ENCODE data around the gene CUEDC2.
A peak's percentile ranks its signal among the peaks of the same experiment; 100 is the strongest.

Gene CUEDC2

DNA sequence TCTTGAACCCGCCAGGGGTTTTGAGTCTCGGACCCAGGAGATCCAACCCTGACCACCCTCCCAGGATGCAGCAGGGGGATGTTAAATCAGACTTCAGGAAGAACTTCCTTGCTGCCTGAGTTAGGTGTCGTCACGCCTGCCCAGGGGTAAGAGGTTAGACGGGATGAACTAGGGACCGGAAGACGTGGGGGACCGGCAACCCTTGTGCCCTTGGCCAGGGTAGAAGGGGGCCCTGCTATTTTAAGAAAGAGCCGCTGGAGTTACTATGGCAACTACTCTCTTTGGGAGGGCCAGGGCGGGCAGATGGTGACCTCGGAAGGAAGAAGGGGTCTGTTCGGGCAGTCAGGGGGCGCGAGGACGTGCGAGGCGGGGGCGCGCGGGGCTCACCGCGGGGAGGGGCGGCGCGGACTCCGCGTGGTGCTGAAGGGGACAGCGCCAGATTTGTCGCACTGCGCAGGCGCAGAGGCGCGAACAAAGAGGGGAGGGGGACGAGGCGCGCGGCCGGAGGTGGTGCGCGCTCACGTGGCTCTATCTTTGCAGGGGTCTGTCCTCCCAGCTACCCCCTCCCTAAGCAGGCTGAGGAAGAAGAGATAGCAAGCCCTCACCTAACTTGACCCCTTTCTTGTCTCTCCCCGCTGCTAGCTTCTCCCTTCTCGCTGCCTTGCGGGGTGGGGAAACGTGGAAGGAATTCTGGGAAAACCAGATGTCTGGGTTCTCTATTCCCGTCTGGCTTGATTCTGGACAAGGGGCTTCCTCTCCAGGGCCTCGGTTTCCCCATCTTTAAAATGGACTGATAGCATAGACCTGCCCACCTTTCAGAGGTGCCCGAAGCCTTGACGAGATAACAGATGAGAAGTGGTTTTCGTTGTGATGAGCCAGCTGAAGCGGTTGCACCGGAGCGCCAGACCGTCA is 12.8 kb downstream of the CUEDC2 start:
- Histone ChIP-seq H3K27ac (ENCODE audit: low read length) (peak overlapping the region; percentile 80), H4K20me1 (ENCODE audit: insufficient read depth, low read length) (no peaks in the 10 kb centered on the region), H3K9me3 (ENCODE audit: insufficient read depth, low read length) (no peaks in the 10 kb centered on the region), H3K4me2 (ENCODE audit: low read length) (peak overlapping the region; percentile 97), H3K4me3 (ENCODE audit: low read length) (peak overlapping the region; percentile 82), H3K27me3 (ENCODE audit: low read depth, low read length) (no peaks in the 10 kb centered on the region), H3K9ac (ENCODE audit: low read length) (peak overlapping the region; percentile 61; the same call in 1 of the 2 replicates), H3K36me3 (replicated peaks; ENCODE audit: low read depth, low read length) (no peaks in the 10 kb centered on the region), H3K79me2 (ENCODE audit: low read length) (peaks cover 4% of the 10 kb centered on the region; the same call in 1 of the 2 replicates), H3K4me1 (ENCODE audit: low read length) (peaks cover 19% of the 10 kb centered on the region), H2AFZ (ENCODE audit: low read depth, low read length) (peak overlapping the region; percentile 39; the same call in 1 of the 2 replicates)
- TF ChIP-seq, protein P1, sequence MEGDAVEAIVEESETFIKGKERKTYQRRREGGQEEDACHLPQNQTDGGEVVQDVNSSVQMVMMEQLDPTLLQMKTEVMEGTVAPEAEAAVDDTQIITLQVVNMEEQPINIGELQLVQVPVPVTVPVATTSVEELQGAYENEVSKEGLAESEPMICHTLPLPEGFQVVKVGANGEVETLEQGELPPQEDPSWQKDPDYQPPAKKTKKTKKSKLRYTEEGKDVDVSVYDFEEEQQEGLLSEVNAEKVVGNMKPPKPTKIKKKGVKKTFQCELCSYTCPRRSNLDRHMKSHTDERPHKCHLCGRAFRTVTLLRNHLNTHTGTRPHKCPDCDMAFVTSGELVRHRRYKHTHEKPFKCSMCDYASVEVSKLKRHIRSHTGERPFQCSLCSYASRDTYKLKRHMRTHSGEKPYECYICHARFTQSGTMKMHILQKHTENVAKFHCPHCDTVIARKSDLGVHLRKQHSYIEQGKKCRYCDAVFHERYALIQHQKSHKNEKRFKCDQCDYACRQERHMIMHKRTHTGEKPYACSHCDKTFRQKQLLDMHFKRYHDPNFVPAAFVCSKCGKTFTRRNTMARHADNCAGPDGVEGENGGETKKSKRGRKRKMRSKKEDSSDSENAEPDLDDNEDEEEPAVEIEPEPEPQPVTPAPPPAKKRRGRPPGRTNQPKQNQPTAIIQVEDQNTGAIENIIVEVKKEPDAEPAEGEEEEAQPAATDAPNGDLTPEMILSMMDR (IDR thresholded peaks at IDR 0.05; ENCODE audit: low read depth, low read length), result no peak
- TF ChIP-seq EZH2phosphoT487 (IDR thresholded peaks at IDR 0.05; ENCODE audit: low read depth), result no peak

DNA sequence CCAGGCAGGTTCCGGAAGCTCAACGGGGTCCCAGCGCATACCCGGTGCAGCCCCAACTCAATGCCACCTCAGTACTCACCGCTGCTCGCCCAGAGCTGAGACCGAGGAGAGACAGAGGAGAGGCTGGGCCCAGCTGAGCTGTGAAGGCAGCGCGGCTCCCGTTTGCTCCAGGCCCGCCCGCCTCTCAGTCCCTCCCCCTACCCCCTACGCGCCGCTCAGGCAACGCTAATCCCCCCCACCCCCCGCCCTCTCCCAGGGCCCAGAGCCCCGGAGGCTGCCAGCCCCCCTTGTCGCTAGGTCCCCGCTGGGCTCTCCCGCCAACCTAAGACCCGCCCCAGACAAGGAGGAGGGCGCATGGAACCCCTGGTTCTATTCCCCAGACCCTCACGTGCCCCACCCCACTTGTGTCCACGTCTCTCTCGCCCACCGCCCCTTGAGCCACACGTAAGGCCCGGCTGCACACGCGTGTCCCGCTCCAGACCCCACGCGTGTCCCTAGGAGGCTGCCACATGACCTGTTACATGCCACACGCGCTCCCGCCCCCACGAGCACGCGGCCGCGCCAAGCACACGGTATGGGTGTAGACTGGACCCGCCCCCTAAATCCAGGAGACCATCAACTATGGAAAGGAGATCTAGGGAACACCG is 13.6 kb downstream of the CUEDC2 start, which contains the start of gene PSD:
Gene PSD, minus strand, starts transcription at position 164 of the 647 bp plus-strand sequence. CDS start 1,747 bp downstream, outside the sequence.
- Histone ChIP-seq H4K20me1 (ENCODE audit: insufficient read depth, low read length) (no peaks in the 10 kb centered on the region), H3K4me1 (ENCODE audit: low read length) (peaks cover 21% of the 10 kb centered on the region), H3K9me3 (ENCODE audit: insufficient read depth, low read length) (no peaks in the 10 kb centered on the region), H3K9ac (ENCODE audit: low read length) (peak within 1 kb of the TSS; percentile 61; the same call in 1 of the 2 replicates), H3K27me3 (ENCODE audit: low read depth, low read length) (no peaks in the 10 kb centered on the region), H3K4me3 (ENCODE audit: low read length) (peak within 1 kb of the TSS; percentile 82), H2AFZ (ENCODE audit: low read depth, low read length) (peak within 1 kb of the TSS; percentile 39; the same call in 1 of the 2 replicates), H3K36me3 (replicated peaks; ENCODE audit: low read depth, low read length) (no peaks in the 10 kb centered on the region), H3K79me2 (ENCODE audit: low read length) (peaks cover 4% of the 10 kb centered on the region; the same call in 1 of the 2 replicates), H3K27ac (ENCODE audit: low read length) (no peak within 1 kb of the TSS), H3K4me2 (ENCODE audit: low read length) (peak within 1 kb of the TSS; percentile 97)
- TF ChIP-seq EZH2phosphoT487 (IDR thresholded peaks at IDR 0.05; ENCODE audit: low read depth), result no peak
- TF ChIP-seq, protein P1 (IDR thresholded peaks at IDR 0.05; ENCODE audit: low read depth, low read length), result no peak

- H3K9ac ChIP-seq (ENCODE audit: low read length), result no peak overlapping the region
- no peak overlapping the region for H2AFZ ChIP-seq (ENCODE audit: low read depth, low read length)
- H3K79me2 ChIP-seq (ENCODE audit: low read length), result no peaks in the 10 kb centered on the region; the same call in 1 of the 2 replicates
- H3K27ac ChIP-seq (ENCODE audit: low read length), result no peak overlapping the region
- H3K4me3 ChIP-seq (ENCODE audit: low read length), result no peak overlapping the region
- H3K9me3 ChIP-seq (ENCODE audit: insufficient read depth, low read length), result no peaks in the 10 kb centered on the region
- no peak for TF ChIP-seq EZH2phosphoT487 (IDR thresholded peaks at IDR 0.05; ENCODE audit: low read depth)
- TF ChIP-seq, protein P1 (IDR thresholded peaks at IDR 0.05; ENCODE audit: low read depth, low read length), result no peak
- no peak overlapping the region for H3K4me2 ChIP-seq (ENCODE audit: low read length)
- H3K36me3 ChIP-seq (replicated peaks; ENCODE audit: low read depth, low read length), result no peaks in the 10 kb centered on the region
- H3K27me3 ChIP-seq (ENCODE audit: low read depth, low read length), result no peaks in the 10 kb centered on the region
- no peaks in the 10 kb centered on the region for H4K20me1 ChIP-seq (ENCODE audit: insufficient read depth, low read length)
- peaks cover 24% of the 10 kb centered on the region for H3K4me1 ChIP-seq (ENCODE audit: low read length)
These were observed 15.7 kb downstream of the CUEDC2 start for GRCh38 chr10:102416695-102417094.

GRCh38 chr10:102416283-102416682 is 16.1 kb downstream of the CUEDC2 start:
- Histone ChIP-seq H3K9me3 (ENCODE audit: insufficient read depth, low read length) (no peaks in the 10 kb centered on the region), H3K4me2 (ENCODE audit: low read length) (no peak overlapping the region), H3K9ac (ENCODE audit: low read length) (no peak overlapping the region), H3K27me3 (ENCODE audit: low read depth, low read length) (no peaks in the 10 kb centered on the region), H3K36me3 (replicated peaks; ENCODE audit: low read depth, low read length) (no peaks in the 10 kb centered on the region), H3K79me2 (ENCODE audit: low read length) (no peaks in the 10 kb centered on the region), H3K4me3 (ENCODE audit: low read length) (no peak overlapping the region), H2AFZ (ENCODE audit: low read depth, low read length) (no peak overlapping the region), H3K27ac (ENCODE audit: low read length) (no peak overlapping the region), H4K20me1 (ENCODE audit: insufficient read depth, low read length) (no peaks in the 10 kb centered on the region), H3K4me1 (ENCODE audit: low read length) (peaks cover 28% of the 10 kb centered on the region)
- TF ChIP-seq, protein P1 (IDR thresholded peaks at IDR 0.05; ENCODE audit: low read depth, low read length), result no peak
- no peak for TF ChIP-seq EZH2phosphoT487 (IDR thresholded peaks at IDR 0.05; ENCODE audit: low read depth)

Measured in OCI-LY3 (cell line).